GM21717 (cell line): ENCODE results near the gene HOXA10.

ENCODE experiments used
- ATAC-seq: cut with Tn5 transposase; IDR thresholded peaks from one replicate; pipeline ENCODE4 v1.9.1; 2021; ENCODE audit warnings: mild to moderate bottlenecking, moderate library complexity; ENCODE audit not compliant: unreplicated experiment

Gene HOXA10

DNA sequence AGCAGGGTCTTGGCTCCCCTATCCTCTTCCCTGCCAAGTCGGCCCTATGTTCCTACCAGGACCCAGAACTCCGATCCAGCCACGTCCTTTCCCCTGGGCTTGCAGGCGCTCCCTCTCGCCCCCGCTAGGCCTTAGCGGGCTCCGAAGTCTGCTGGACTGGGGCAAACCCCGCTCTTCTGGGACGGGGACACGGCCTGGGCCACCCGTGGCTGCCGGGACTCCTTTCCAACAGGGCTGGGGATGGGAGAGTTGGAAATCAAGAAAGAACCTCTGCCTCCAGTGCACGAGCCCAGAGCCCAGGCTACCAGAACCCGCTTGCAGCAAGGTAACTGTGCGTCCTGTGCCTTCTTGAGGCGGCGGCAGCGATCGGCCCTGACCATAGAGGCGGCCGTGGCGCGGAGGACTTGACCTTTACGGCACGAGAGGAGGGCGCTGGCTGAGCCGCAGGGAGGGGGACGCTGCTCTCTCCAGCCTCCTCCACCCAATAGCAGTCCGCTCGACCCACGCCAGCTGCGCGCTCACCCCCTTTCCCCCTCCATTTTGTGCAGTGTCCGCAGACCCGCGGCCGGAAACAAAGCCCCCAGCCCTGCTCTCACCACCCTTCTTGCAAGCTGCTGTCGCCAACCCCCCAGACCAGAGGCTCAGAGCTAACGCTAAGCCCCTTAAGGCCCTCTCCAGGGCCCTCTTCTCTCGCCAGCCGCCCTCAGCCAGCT, 17.9 kb upstream of the HOXA10 start:
- no peak for ATAC-seq

- no peak for ATAC-seq
Measured at GRCh38 chr7:27191161-27191731, 17.1 kb upstream of the HOXA10 start.

- no peak for ATAC-seq
Measured at GRCh38 chr7:27189997-27190748, 16.1 kb upstream of the HOXA10 start.

- no peak for ATAC-seq
Measured at GRCh38 chr7:27189295-27189996, 15.3 kb upstream of the HOXA10 start.

GRCh38 chr7:27188386-27189294, 14.5 kb upstream of the HOXA10 start:
- no peak for ATAC-seq

- ATAC-seq, result no peak
Measured at GRCh38 chr7:27187475-27188385, 13.6 kb upstream of the HOXA10 start.

DNA sequence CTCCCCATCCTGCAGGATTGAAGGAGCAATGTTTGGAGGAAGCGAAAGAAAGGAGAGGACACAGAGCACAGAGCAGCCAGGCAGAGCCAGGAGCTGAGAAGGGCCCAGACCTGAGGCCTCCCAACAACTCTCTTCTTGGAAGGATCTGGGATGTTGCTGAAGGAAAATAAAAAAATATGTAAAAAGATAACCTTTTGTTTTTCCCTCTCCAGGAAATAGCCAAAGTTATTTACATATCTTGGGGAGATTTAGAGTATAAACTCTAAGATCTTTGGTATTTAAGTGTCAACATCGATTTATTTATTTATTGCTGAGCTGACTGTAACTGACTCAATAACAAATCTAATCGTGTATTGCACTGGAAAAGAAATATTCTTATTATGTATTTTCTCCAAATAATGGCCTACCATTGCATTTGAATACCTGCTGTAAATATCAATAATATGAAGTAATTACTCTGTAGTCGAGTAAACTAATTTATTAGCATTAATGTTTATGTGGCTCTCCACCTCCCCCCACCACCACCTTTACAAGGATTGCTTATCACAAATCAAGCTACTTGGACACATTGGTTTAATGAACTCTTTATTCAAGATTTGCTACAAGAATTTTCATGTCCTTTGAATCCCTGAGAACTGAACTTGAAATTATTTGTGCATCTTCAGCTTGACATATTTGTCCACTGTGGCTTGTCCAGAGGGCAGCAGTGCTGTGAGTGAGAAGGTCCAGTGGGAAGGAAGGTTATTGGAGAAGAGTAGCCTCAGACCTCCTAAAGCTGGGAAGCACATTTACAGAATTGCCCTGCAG, 12.8 kb upstream of the HOXA10 start:
- no peak for ATAC-seq

DNA sequence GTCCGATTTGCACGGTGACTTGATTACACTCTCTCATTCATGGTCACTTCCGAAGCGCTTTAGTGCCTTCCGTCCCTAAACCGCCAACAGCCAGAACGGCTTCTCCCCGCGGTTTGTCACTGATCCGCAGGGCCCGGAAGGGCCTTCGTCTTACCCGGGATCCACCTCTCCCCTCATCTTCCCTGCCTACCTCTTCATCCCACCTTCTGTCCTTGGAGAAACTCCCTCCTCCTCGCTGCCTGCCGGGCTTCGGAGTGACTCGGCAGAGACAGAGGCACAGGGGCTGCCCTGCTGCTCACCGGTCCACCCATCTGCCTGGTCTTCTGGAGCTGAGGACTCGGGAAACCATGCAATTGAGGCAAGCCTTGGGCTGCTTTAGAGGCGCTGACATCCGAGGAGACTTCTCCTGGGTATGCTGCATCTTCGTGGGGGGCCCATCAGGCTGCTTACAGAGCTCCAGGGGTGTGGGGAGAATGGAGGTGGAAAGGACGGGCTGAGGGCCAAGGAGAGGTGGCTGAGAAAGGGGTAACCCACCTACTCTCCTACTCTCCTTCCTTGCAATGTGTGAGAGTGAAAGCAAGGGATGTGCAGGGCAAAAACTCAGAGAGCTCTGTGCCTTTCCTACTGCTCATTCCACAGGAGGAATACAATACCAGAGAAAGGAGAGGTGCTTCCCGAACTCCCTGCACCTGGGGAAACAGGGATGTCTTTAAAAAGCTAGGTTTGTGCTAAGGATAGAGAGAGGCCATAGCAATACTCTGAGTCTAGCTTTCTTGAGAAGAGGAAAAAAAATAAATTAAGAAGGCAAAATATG, 11.9 kb upstream of the HOXA10 start:
- ATAC-seq, result no peak

DNA sequence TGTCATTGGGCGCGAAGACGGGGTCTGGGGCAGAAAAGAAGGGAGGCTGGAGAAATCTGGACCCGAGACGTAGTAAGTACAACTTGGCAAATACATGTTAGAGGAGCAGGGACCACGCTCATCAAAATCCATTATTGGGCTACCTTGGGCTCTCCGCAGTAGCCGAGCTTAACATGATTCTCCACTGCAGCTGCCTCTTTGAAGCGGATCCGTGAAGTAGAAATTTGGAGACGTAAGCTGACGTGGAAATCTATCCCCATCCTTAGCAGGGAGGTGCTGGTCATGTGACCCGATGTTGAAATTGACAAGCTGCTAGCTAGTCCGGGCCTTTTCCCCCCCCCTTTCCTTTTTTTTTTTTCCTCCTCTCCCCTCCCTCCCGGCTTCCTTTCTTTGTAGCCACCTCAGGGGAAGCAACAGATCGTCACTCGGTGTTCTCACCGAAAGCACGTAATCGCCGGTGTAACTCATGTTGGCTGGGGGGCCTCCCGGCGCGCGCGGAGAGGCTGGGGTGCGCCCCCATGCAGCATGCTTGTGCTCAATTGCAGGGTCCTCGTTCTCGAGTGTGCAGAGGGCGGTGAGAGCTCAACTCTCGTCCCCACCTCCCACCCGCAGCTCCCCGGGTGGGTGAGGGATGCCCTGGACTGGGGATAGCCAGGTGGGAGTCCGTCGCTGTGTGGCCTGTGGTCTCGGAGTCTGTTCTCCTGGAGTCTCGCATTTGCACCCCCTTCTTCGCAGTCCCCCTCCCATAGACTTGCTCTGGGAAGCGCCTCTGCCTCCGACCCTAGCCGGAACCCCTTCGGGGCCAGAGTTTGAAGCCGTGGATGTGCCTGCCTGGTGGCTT, 11.1 kb upstream of the HOXA10 start, which contains the start of gene HOXA11:
TSS of gene HOXA11 (minus strand) at position 220 of the 841 bp plus-strand sequence. CDS start at position 132, 88 bp downstream.
- no peak for ATAC-seq

- no peak for ATAC-seq
Measured at GRCh38 chr7:27184337-27185012, 10.4 kb upstream of the HOXA10 start.

DNA sequence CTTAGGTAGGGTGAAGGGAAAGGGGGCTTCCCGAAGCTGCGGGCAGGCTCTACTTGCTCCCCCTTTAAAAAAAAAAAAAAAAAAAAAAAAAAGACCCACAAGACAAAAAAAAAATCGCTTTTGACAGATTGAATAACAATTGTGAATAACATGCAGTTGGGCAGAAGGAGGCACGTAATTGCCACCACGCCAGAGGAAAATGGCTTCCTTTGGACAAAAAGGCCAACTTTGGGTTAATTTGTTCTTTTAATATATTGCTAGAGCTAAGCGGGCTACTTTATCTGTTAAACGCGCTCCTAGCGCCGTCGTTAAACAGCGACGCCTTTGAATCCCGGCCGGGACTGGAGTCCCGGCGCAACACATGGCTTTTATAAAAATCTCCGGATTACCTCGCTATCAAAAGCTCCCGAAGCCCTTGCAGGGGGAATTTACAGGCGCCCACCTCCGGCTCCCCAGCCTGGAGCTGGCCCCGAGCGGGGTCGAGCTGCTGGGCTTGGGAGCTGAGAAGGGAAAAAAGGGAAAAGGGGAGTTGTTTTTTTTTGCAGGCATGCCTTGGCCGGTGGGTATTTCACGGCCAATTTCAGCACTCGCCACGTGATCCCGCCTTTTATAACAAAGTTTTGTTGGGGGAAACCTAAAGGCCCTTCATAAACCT, 9.7 kb upstream of the HOXA10 start:
- ATAC-seq, result no peak

DNA sequence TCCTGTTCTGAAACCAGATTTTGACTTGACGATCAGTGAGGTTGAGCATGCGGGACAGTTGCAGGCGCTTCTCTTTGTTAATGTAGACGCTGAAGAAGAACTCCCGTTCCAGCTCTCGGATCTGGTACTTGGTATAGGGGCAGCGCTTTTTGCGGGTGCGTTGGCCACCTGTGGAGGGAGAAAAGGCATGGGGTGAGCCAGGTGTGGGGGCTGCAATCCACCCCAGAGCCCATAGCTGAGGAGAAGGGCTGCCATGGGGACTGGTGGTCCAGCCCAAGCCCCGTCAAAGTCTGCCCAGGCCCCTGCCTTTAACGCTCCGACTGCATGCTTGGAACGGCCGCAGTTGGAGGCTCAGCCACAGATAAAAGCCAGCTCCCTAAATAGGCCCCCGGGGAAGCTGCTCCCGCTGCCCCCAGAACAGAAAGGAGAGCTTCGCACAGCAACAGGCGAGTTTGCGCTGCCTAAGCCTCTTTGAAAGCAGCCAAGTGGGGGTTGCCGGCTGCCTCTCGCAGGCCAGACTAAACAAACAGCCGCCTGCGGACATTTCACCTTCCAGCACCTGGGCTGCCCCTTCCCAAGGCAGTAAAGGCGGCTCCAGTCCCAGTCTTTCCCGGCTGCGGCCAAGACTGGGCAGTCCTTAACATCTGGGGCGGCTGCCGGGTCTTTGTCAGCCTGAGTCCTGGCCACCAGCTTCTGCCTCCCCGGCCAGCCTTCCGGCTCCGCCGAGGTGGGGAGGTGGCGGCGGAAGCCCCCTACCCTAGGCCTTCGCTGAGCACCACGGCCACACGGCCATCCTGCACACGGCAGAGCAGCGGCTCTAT, 9.0 kb upstream of the HOXA10 start:
- ATAC-seq, result no peak

DNA sequence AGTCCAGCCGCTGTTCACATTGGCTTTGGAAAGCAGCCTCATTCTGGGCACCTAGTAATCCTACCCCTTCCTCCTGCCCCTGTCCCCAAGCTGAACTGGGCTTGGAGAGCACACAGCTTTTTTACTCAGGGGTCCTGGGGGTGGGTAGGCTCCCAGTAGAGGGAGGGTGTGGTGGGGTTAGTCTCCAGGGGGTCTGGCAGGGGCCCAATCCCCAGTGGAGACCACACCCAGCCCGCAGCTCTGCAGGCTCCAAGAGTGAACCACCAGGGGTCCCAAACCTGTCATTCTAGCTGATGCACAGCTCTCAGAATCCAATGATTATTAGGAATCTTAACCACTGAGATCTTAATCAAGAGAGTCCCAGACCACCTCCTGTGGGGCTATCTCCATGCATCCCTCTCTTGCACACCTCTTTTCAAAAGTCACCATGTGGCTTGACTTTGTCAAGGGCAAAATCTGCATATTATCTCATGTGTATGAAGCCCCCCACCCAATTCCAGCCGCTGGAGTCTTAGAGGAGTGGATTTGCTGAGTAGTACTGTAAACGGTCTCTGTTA, 8.2 kb upstream of the HOXA10 start:
- no peak for ATAC-seq

DNA sequence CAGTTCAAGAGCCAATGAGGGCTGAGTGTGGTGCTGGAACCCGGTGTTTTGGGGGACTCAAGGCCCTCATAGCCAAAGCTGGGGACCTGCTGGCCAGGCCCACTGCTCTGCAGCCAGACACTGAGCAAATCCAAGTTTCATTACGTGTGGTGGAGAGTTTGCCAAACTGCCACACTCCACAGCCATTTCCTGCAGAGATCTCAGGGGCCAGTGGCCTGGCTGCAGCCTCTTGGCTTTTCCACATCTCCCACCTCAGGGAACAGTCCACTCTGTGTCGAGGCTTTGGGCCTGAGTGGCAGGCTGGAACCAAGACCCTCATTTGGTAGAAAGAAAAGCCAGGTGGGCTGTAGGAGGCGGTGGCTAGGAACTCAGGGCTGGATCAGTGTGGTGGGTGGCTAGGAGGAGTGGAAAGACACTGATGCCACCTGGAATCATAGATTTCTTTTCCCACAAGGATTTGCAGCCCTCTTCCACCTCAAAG, 7.7 kb upstream of the HOXA10 start:
- no peak for ATAC-seq
